Stimulated activated CD8-positive, alpha-beta memory T cell treated with anti-CD3 and anti-CD28 coated beads, Interleukin-12 subunit alpha, Interleukin-12 subunit beta, amount 100 ng/mL, for 1 hour (primary cell): Measurements from ENCODE around the gene SPOP.

Experiments
- DNase-seq: peaks from one replicate; pipeline ENCODE4 v3.0.0-alpha.2; 2020; ENCODE audit warnings: low read depth

The SPOP gene

GRCh38 chr17:49549691-49550678, 127.9 kb downstream of the SPOP start:
- DNase-seq, result no peak

GRCh38 chr17:49549311-49549605, 128.6 kb downstream of the SPOP start:
- no peak for DNase-seq
